Neutrophil (primary cell): ENCODE measurements around the gene FUOM.
"Not testable (repeated sequence)": the region's sequence is repeated elsewhere in the genome, so short reads cannot be mapped to it uniquely, and the experiment has no call there.

Experiments
- H3K27ac ChIP-seq: fragments of 200-600 bp; sonication (generic); 2 replicates; pipeline ENCODE4 v1.5.1; 2016; ENCODE audit warnings: mild to moderate bottlenecking, moderate library complexity
- H3K27me3 ChIP-seq: fragments of 200-600 bp; sonication (generic); 2 replicates; pipeline ENCODE4 v1.6.0; 2016; ENCODE audit warnings: mild to moderate bottlenecking
- H3K36me3 ChIP-seq: fragments of 200-600 bp; sonication (generic); 2 replicates; pipeline ENCODE4 v1.5.1; 2017
- H3K4me1 ChIP-seq, 2 experiments: fragments of 200-600 bp in 1 of 2; sonication (generic) in 1 of 2; 1 replicate in 1 of 2; 2 replicates in 1 of 2; pipeline versions ENCODE4 v1.5.1 to v1.6.1; 2013 to 2016; ENCODE audit warnings: low read depth in 1 of 2, low read length in 1 of 2, mild to moderate bottlenecking in 1 of 2, moderate library complexity in 1 of 2; ENCODE audit not compliant: control insufficient read depth in 1 of 2, insufficient read depth in 1 of 2
- H3K4me3 ChIP-seq, 2 experiments: fragments of 200-600 bp in 1 of 2; sonication (generic) in 1 of 2; 1 replicate in 1 of 2; 2 replicates in 1 of 2; pipeline ENCODE4 v1.5.1; 2013 to 2016; ENCODE audit warnings: low read depth in 1 of 2, low read length in 1 of 2, mild to moderate bottlenecking in 1 of 2, moderate library complexity in 1 of 2
- H3K9me3 ChIP-seq: fragments of 200-600 bp; sonication (generic); 2 replicates; pipeline ENCODE4 v1.5.1; 2016
- TF ChIP-seq, protein P1 (sequence below): fragments of 200-600 bp; sonication (generic); IDR thresholded peaks from 2 replicates; pipeline ENCODE4 v1.5.1; 2016; ENCODE audit warnings: antibody characterized with exemption

FUOM gene

DNA sequence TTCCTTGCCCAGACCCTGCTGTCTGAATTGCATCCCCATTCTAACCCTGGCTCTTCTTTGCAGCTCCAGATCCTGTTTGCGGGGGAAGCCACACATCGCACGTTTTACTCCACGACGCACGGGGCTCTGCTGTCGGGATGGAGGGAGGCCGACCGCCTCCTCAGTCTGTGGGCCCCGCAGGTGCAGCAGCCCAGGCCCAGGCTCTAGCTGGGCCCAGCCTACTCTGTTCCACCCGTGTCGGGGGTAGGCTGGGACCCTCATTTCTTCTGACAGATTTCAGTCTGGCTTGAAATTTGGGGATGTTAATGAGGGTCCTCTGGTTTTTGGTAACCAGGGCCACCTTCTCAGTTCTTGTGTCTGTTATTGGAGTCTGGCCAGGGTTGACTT is 33.4 kb upstream of the FUOM start:
- TF ChIP-seq, protein P1, sequence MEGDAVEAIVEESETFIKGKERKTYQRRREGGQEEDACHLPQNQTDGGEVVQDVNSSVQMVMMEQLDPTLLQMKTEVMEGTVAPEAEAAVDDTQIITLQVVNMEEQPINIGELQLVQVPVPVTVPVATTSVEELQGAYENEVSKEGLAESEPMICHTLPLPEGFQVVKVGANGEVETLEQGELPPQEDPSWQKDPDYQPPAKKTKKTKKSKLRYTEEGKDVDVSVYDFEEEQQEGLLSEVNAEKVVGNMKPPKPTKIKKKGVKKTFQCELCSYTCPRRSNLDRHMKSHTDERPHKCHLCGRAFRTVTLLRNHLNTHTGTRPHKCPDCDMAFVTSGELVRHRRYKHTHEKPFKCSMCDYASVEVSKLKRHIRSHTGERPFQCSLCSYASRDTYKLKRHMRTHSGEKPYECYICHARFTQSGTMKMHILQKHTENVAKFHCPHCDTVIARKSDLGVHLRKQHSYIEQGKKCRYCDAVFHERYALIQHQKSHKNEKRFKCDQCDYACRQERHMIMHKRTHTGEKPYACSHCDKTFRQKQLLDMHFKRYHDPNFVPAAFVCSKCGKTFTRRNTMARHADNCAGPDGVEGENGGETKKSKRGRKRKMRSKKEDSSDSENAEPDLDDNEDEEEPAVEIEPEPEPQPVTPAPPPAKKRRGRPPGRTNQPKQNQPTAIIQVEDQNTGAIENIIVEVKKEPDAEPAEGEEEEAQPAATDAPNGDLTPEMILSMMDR = no peak
- no peak overlapping the region for H3K27ac ChIP-seq
- H3K9me3 ChIP-seq = no peaks in the 10 kb centered on the region
- no peaks in the 10 kb centered on the region for H3K27me3 ChIP-seq
- H3K36me3 ChIP-seq = no peaks in the 10 kb centered on the region
- peaks cover 23 to 28% of the 10 kb centered on the region in 2 experiments for H3K4me1 ChIP-seq
- no peak overlapping the region for H3K4me3 ChIP-seq

DNA sequence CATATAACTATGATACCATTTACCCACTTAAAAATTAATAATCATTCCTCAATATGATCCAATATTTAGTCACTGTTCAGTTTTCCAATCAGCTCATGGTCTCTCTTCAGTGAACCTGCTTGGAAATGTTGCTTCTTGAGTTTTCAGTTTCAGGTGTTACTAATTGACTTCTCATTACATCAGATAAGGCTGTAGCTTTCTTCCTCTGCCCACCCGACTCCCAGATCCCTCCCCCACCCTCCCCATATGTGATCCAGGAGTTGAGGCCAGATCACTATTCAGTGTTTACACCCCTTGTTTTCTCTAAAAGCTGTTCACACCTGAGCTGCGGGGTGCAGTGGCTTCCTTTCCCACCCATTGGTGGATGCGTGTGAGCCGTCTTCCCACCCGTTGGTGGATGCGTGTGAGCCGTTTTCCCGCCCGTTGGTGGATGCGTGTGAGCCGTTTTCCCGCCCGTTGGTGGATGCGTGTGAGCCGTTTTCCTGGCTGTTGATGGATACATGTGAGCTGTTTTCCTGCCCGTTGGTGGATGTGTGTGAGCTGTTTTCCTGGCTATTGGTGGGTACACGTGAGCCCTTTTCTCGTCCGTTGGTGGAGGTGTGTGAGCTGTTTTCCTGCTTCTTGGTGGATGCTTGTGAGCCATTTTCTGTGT is 32.9 kb upstream of the FUOM start:
- TF ChIP-seq, protein P1 = no peak
- no peaks in the 10 kb centered on the region for H3K36me3 ChIP-seq
- H3K9me3 ChIP-seq = no peaks in the 10 kb centered on the region
- H3K27ac ChIP-seq = no peak overlapping the region
- no peak overlapping the region for H3K4me3 ChIP-seq
- H3K4me1 ChIP-seq = peaks cover 23 to 28% of the 10 kb centered on the region in 2 experiments
- H3K27me3 ChIP-seq = no peaks in the 10 kb centered on the region

DNA sequence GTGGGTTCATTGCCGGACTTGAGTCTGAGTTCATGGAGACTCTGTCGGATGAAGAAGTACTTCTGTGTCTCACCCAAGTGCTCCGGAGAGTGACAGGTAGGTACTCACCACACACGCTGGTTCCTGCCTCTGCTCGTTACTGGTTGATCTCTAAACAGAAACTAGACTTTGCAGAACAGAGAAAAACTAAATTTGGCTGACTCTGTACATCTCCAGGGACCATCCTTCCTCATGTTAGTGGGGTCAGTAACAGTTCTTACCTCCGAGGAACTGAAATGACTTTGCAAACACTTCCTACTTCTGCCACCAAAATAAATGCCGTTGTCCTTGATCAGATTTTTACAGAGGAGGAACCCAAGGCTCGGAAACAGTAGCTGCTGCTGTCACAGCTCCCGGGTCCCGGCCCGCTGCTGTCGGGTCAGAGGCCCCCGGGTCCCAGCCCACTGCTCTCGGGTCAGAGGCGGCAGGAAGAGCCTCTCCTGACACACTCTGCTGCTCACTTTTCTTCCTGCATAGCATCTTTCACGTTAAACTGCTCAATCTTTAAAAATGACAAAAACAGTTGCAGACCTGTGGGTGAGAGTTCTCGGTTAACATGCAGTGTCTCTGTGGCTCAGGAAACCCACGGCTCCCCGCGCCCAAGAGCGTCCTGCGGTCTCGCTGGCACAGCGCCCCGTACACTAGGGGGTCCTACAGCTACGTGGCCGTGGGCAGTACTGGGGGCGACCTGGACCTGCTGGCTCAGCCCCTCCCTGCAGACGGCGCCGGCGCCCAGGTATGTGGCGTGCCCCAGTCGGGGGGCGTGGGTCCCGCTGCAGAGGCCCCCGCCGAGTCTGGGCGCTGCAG is 31.4 kb upstream of the FUOM start:
- Histone ChIP-seq H3K9me3 (no peaks in the 10 kb centered on the region), H3K27ac (no peak overlapping the region), H3K4me1 (peaks cover 16 to 21% of the 10 kb centered on the region in 2 experiments), H3K27me3 (no peaks in the 10 kb centered on the region), H3K36me3 (no peaks in the 10 kb centered on the region), H3K4me3 (peak overlapping the region in 1 of 2 experiments; percentile 20)
- TF ChIP-seq, protein P1 = no peak

DNA sequence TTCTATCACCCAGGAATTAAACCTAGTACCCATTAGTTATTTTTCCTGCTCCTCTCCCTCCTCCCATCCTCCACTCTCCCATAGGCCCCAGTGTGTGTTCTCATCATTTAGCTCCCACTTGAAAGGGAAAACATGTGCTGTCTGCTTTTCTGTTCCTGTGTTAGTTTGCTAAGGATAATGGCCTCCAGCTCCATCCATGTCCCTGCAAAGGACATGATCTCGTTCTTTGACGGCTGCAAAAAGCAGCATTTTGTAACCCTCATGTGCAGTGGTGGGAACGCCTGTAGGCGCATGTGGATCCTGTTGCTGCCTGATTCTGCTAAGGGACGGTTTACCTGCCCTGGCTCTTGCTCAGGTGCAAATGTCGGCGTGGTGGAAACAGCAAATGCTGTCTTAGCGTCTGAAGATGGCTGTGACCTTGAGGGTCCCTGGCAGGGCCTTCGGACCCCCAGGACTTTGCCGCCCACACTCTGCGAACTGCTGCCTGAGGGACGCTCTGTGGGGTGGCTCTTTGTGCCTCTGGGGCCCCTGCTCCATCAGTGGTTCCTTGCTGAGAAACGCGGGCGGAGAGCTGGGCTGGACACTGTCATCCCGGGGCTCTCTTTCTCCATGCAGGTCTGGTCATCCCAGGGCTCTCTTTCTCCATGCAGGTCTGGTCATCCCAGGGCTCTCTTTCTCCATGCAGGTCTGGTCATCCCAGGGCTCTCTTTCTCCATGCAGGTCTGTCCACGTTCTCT is 30.6 kb upstream of the FUOM start:
- no peak overlapping the region for H3K4me3 ChIP-seq
- peaks cover 11 to 14% of the 10 kb centered on the region in 2 experiments for H3K4me1 ChIP-seq
- TF ChIP-seq, protein P1 = no peak
- H3K27me3 ChIP-seq = no peaks in the 10 kb centered on the region
- no peaks in the 10 kb centered on the region for H3K36me3 ChIP-seq
- H3K27ac ChIP-seq = no peak overlapping the region
- H3K9me3 ChIP-seq = no peaks in the 10 kb centered on the region

DNA sequence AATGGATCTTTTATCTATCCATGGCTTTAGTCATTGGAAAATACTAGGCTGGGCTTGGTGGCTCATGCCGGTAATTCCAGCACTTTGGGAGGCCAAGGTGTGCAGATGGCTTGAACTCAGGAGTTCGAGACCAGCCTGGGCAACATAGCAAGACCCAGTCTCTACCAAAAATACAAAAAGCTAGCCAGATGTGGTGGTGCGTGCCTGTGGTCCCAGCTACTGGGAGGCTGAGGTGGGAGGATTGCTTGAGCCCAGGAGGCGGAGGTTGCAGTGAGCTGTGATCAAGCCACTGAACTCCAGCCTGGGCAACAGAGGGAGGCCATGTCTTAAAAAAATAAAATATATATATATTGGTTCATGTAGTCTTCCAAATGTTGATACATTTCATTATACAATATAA is 29.1 kb upstream of the FUOM start:
- H3K27ac ChIP-seq, H3K4me3 ChIP-seq, H3K36me3 ChIP-seq, H3K27me3 ChIP-seq, H3K9me3 ChIP-seq: not testable (repeated sequence)
- peaks cover 10 to 11% of the 10 kb centered on the region in 2 experiments for H3K4me1 ChIP-seq
